Natural killer cell (primary cell): Measurements from ENCODE around the gene TMEM101. TPM values are rescaled to one million over a fixed set of nuclear protein-coding genes. Genes with fewer than 3 reads are reported as not detected.

ENCODE experiments used
- ATAC-seq, 3 donors: fragments of 150-1000 bp in 2 of 3; fragments of 200-7000 bp in 1 of 3; cut with Tn5 transposase; 1 replicate in 1 of 3; 2 replicates in 2 of 3; pipeline ENCODE4 v1.10.0; 2021; ENCODE audit warnings: mild to moderate bottlenecking in 2 of 3, moderate library complexity in 2 of 3
- DNase-seq, 2 donors: peaks; one replicate each; pipeline versions ENCODE4 v3.0.0 to v3.0.0-alpha.2; 2013 to 2021; ENCODE audit warnings: mixed read lengths in 1 of 2
- H3K27ac ChIP-seq: one replicate; pipeline ENCODE4 v1.5.1; 2013; ENCODE audit warnings: mild to moderate bottlenecking, low read length
- H3K27me3 ChIP-seq: one replicate; pipeline ENCODE4 v1.6.1; 2013; ENCODE audit warnings: low read length; ENCODE audit not compliant: control insufficient read depth, insufficient read depth
- H3K36me3 ChIP-seq: one replicate; pipeline ENCODE4 v1.6.1; 2013; ENCODE audit warnings: low read length; ENCODE audit not compliant: control insufficient read depth, insufficient read depth
- H3K4me1 ChIP-seq: one replicate; pipeline ENCODE4 v1.6.1; 2013; ENCODE audit warnings: low read length; ENCODE audit not compliant: control insufficient read depth, insufficient read depth
- H3K4me3 ChIP-seq: one replicate; pipeline ENCODE4 v1.5.1; 2013; ENCODE audit warnings: low read length
- H3K9me3 ChIP-seq: one replicate; pipeline ENCODE4 v1.6.1; 2013; ENCODE audit warnings: low read length; ENCODE audit not compliant: control insufficient read depth, insufficient read depth
- H3K27ac Mint-ChIP-seq, 2 donors: one replicate each; pipeline ENCODE4 v1.8.0; 2022; ENCODE audit warnings: mild to moderate bottlenecking in 2 of 2, mixed read lengths in 2 of 2, moderate library complexity in 1 of 2
- H3K27me3 Mint-ChIP-seq, 2 donors: one replicate each; pipeline ENCODE4 v1.8.0; 2022; ENCODE audit warnings: low read depth in 2 of 2, mixed read lengths in 2 of 2
- H3K36me3 Mint-ChIP-seq: one replicate; pipeline ENCODE4 v1.8.0; 2022; ENCODE audit warnings: mixed read lengths
- H3K4me1 Mint-ChIP-seq, 2 donors: one replicate each; pipeline ENCODE4 v1.8.0; 2022; ENCODE audit warnings: mixed read lengths in 2 of 2
- H3K4me3 Mint-ChIP-seq: one replicate; pipeline ENCODE4 v1.8.0; 2022; ENCODE audit warnings: mild to moderate bottlenecking, moderate library complexity, mixed read lengths
- H3K9me3 Mint-ChIP-seq, 2 donors: one replicate each; pipeline ENCODE4 v1.8.0; 2022; ENCODE audit warnings: mixed read lengths in 2 of 2
- WGBS: methylation state at CpG from one replicate; pipeline ENCODE4 v1.1.7; 2013; ENCODE audit warnings: missing lambda C conversion rate; ENCODE audit not compliant: insufficient coverage; 5-methylcytosine and 5-hydroxymethylcytosine counted together
- intact Hi-C: fragments of 100-400 bp; cut with micrococcal nuclease; formaldehyde crosslinking; loops from one replicate; pipeline ENCODE4 v1.14.2; 2022
- total RNA-seq, 4 donors: library from RNA; stranded (reverse); fragments of 120-200 nt in 1 of 4; gene quantifications; one replicate each; pipeline versions ENCODE4 v1.2.3 to v1.2.4, GENCODE V29; 2013 to 2022
- TF ChIP-seq, protein P1 (sequence below): fragments of 200-600 bp; IDR thresholded peaks from one replicate; pipeline ENCODE4 v1.8.0; 2022; ENCODE audit warnings: antibody characterized with exemption

The TMEM101 gene
- 10 to 100 TPM; 11.3 to 13.9 (median 11.5) TPM for total RNA-seq
- total RNA-seq (2013), result 25.7 TPM

DNA sequence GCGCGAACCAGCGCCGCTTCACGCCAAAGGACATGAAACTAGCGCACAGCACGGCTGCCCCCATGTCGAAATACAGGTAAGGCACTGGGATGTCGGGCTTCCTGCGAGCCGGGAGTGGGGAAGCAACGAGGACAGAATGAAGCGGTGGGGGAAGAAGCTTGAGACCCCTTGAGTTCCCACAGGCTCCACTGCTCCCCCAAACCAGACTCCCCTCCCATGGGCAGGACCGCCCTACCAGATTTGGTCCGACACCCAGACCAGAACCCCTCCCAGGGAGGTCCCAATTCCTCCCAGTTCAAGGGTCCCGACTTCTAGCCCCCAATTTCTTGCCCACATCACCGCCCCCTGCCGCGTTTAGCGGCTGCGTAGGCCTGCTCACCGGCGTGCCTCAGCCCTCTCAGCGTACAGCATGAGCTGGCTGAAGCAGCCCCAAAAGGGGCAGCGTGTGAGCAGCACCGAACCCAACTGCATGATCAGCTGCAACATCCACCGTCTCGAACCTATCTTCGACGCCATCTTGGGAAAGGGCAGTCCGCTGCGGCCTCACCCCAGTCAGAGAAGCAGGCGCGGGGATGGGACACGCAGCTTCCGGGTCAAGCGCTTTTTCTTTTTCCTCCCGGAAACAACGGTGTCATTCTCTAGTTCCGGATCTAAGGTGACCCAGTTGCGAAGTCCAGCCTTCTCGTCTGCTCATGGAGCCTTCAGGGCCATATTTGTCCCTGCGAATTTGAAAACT is at the start of gene TMEM101:
TMEM101 (minus strand) TSS at position 527 of the 736 bp plus-strand sequence; CDS start at position 516, 11 bp downstream.
- Mint-ChIP-seq H3K4me1 (peaks cover 11 to 16% of the 10 kb centered on the region in 2 donors), H3K27ac (peak within 1 kb of the TSS; percentile 90 to 94), H3K36me3 (no peaks in the 10 kb centered on the region), H3K9me3 (no peaks in the 10 kb centered on the region), H3K4me3 (peak within 1 kb of the TSS; percentile 97), H3K27me3 (no peaks in the 10 kb centered on the region)
- H3K9me3 ChIP-seq, result no peaks in the 10 kb centered on the region
- H3K36me3 ChIP-seq, result peaks cover 4% of the 10 kb centered on the region
- H3K27me3 ChIP-seq, result no peaks in the 10 kb centered on the region
- TF ChIP-seq, protein P1, sequence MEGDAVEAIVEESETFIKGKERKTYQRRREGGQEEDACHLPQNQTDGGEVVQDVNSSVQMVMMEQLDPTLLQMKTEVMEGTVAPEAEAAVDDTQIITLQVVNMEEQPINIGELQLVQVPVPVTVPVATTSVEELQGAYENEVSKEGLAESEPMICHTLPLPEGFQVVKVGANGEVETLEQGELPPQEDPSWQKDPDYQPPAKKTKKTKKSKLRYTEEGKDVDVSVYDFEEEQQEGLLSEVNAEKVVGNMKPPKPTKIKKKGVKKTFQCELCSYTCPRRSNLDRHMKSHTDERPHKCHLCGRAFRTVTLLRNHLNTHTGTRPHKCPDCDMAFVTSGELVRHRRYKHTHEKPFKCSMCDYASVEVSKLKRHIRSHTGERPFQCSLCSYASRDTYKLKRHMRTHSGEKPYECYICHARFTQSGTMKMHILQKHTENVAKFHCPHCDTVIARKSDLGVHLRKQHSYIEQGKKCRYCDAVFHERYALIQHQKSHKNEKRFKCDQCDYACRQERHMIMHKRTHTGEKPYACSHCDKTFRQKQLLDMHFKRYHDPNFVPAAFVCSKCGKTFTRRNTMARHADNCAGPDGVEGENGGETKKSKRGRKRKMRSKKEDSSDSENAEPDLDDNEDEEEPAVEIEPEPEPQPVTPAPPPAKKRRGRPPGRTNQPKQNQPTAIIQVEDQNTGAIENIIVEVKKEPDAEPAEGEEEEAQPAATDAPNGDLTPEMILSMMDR, result no peak
- H3K4me3 ChIP-seq, result peak within 1 kb of the TSS; percentile 73
- ATAC-seq (peak; percentile 96 to 100 (median 99)), DNase-seq (peak; percentile 83 to 95)
- H3K4me1 ChIP-seq, result peaks cover 12% of the 10 kb centered on the region
- intact Hi-C loops, result loop anchor here (10.0 kb wide), 1 partner anchor 530 kb away; the partner anchor contains the start of gene DHX8
- H3K27ac ChIP-seq, result no peak within 1 kb of the TSS
- WGBS, result under 1% methylated on average over 43 of the region's 43 CpGs

DNA sequence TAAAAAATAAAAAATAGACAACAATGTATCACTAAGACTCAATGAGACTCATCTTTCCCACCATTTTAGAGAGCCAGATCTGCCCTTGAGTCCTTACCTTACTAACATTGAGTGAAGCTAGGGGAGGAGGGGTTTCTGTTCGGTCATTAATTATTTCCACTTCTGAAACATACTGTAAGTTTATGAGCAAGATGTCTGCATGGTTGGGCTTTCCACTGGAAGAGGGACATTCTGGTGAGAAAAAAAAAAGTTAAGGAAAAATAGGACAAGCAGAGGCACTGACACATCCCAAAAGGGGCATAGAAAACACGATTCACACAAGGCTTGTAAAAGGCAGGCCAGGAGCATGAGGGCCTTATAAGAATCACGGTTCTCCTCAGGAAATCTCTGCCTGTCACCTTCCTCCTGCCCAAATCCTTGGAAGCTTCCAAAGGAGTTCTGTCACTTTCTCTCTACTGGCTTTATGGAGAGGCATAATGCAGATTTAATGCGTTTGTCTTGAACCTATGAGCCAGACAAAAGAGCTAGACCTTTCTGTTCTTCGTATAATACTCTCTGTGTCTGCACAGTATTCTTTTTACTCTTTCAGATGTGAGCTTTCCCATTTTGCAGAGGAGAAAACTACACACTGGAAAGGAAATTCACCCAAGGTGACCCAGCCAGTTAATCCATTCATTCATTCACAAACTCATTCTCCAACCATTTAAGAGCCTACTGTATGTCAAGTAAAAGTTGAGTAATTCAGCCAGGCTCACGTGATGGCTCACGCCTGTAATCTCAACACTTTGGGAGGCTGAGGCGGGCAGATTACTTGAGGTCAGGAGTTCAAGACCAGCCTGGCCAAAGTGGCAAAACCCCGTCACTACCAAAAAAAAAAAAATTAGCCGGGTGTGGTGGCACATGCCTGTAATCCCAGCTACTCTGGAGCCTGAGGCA is 49.2 kb upstream of the TMEM101 start:
- intact Hi-C loops, result no loop called here
- ATAC-seq, result no peak
- TF ChIP-seq, protein P1, result no peak
- Histone ChIP-seq H3K9me3 (no peaks in the 10 kb centered on the region), H3K36me3 (peaks cover 26% of the 10 kb centered on the region), H3K27me3 (no peaks in the 10 kb centered on the region), H3K4me1 (peaks cover 14% of the 10 kb centered on the region), H3K27ac (no peak overlapping the region), H3K4me3 (no peak overlapping the region)
- H3K4me3 Mint-ChIP-seq, result peak overlapping the region; percentile 35
- peak overlapping the region; percentile 51 to 73 for H3K27ac Mint-ChIP-seq
- peaks cover 29 to 44% of the 10 kb centered on the region in 2 donors for H3K4me1 Mint-ChIP-seq
- no peaks in the 10 kb centered on the region for H3K36me3 Mint-ChIP-seq
- DNase-seq, result no peak
- WGBS, result 77% methylated on average over 9 of the region's 10 CpGs
- H3K27me3 Mint-ChIP-seq, result no peaks in the 10 kb centered on the region
- H3K9me3 Mint-ChIP-seq, result no peaks in the 10 kb centered on the region

DNA sequence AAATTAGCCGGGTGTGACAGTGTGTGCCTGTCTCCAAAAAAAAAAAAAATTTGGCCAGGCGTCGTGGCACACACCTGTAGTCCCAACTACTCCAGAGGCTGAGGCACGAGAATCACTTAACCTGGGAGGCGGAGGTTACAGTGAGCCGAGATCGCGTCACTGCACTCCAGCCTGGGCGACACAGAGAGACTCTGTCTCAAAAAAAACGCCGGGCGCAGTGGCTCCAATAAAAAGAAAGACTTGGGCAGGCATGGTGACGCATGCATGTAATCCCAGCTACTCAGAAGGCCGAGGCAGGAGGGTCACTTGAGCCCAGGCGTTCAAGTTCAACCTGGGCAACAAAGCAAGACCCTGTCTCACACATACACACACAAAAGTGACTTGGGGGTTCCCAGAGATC is 48.1 kb upstream of the TMEM101 start:
- Mint-ChIP-seq H3K4me1 (peaks cover 29 to 44% of the 10 kb centered on the region in 2 donors), H3K4me3 (no peak overlapping the region), H3K36me3 (no peaks in the 10 kb centered on the region), H3K27ac (peak overlapping the region in 1 of 2 donors; percentile 73), H3K9me3 (no peaks in the 10 kb centered on the region), H3K27me3 (no peaks in the 10 kb centered on the region)
- no peak overlapping the region for H3K4me3 ChIP-seq
- TF ChIP-seq, protein P1, result no peak
- ATAC-seq, result no peak
- H3K27ac ChIP-seq, result no peak overlapping the region
- intact Hi-C loops, result no loop called here
- H3K4me1 ChIP-seq, result peaks cover 14% of the 10 kb centered on the region
- H3K9me3 ChIP-seq, result no peaks in the 10 kb centered on the region
- H3K36me3 ChIP-seq, result peaks cover 26% of the 10 kb centered on the region
- 96% methylated on average over 15 of the region's 15 CpGs for WGBS
- no peaks in the 10 kb centered on the region for H3K27me3 ChIP-seq
- DNase-seq, result no peak
